Measurements from ENCODE around the gene SPIRE1.

SPIRE1 gene

GRCh38 chr18:12398625-12399024 is 259.3 kb downstream of the SPIRE1 start:
- in situ Hi-C loops (cut with HindIII; ENCODE audit: low pct_unique_long_range_greater_than_20kb, low sequenced_read_pairs) = no loop called here
- TF ChIP-seq JUND (IDR thresholded peaks at IDR 0.05; ENCODE audit: low read depth) = no peak
- no peak for DNase-seq (ENCODE audit: low read depth in 1 of 2, low spot score in 1 of 2)

- in situ Hi-C loops (cut with HindIII; ENCODE audit: low pct_unique_long_range_greater_than_20kb, low sequenced_read_pairs) = no loop called here
- TF ChIP-seq JUND (IDR thresholded peaks at IDR 0.05; ENCODE audit: low read depth) = no peak
- no peak for DNase-seq (ENCODE audit: low read depth in 1 of 2, low spot score in 1 of 2)
Measured at GRCh38 chr18:12397793-12398192, 260.1 kb downstream of the SPIRE1 start.

GRCh38 chr18:12397254-12397653 is 260.7 kb downstream of the SPIRE1 start:
- TF ChIP-seq JUND (IDR thresholded peaks at IDR 0.05; ENCODE audit: low read depth) = no peak
- in situ Hi-C loops (cut with HindIII; ENCODE audit: low pct_unique_long_range_greater_than_20kb, low sequenced_read_pairs) = no loop called here
- DNase-seq (ENCODE audit: low read depth in 1 of 2, low spot score in 1 of 2) = no peak
